ENCODE results near the gene NFATC2. TPM values are rescaled to one million over a fixed set of nuclear protein-coding genes. Genes with fewer than 3 reads are reported as not detected.

NFATC2 gene
- total RNA-seq, 6 experiments from 2014 or later = 3.9 to 7.1 (median 4.7) TPM

DNA sequence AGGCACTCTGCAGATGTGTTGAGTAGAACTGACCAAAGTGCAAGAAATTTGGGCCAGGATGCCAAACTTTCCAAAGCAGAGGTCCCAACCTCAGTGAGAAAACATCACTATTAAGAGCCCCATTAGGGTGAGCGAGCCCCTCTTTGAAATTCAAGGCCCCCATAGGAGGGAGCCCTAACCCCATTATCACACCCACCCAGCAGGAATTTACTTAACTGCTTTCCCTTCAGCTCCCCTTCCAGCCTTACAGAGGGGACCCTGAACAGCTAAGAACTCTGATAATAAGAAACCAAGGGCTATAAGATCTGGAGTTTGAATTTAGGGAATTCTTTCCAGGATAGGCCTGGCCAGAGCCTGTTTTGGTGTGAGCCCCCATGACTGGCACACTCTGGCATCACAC is 130.6 kb downstream of the NFATC2 start:
- no peaks in the 10 kb centered on the region for H3K9me3 ChIP-seq
- no peaks in the 10 kb centered on the region for H3K27me3 ChIP-seq
- DNase-seq (no peak), ATAC-seq (no peak)
- H3K4me1 ChIP-seq = peaks cover 0 to 37% (median 16%) of the 10 kb centered on the region in 4 donors
- TF ChIP-seq, protein P1, sequence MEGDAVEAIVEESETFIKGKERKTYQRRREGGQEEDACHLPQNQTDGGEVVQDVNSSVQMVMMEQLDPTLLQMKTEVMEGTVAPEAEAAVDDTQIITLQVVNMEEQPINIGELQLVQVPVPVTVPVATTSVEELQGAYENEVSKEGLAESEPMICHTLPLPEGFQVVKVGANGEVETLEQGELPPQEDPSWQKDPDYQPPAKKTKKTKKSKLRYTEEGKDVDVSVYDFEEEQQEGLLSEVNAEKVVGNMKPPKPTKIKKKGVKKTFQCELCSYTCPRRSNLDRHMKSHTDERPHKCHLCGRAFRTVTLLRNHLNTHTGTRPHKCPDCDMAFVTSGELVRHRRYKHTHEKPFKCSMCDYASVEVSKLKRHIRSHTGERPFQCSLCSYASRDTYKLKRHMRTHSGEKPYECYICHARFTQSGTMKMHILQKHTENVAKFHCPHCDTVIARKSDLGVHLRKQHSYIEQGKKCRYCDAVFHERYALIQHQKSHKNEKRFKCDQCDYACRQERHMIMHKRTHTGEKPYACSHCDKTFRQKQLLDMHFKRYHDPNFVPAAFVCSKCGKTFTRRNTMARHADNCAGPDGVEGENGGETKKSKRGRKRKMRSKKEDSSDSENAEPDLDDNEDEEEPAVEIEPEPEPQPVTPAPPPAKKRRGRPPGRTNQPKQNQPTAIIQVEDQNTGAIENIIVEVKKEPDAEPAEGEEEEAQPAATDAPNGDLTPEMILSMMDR (IDR thresholded peaks at IDR 0.05) = no peak
- no peak for TF ChIP-seq POLR2A (IDR thresholded peaks at IDR 0.05)
- intact Hi-C loops (cut with DNase I) = no loop called here
- H3K27ac ChIP-seq = peak overlapping the region in 2 of 3 donors; percentile 33 to 63
- WGBS (ENCODE audit: insufficient coverage, low coverage, low lambda C conversion rate, missing lambda C conversion rate) = 100% methylated on average over 1 of the region's 1 CpG
- no peaks in the 10 kb centered on the region for H3K36me3 ChIP-seq
- no peak overlapping the region for H3K4me3 ChIP-seq

DNA sequence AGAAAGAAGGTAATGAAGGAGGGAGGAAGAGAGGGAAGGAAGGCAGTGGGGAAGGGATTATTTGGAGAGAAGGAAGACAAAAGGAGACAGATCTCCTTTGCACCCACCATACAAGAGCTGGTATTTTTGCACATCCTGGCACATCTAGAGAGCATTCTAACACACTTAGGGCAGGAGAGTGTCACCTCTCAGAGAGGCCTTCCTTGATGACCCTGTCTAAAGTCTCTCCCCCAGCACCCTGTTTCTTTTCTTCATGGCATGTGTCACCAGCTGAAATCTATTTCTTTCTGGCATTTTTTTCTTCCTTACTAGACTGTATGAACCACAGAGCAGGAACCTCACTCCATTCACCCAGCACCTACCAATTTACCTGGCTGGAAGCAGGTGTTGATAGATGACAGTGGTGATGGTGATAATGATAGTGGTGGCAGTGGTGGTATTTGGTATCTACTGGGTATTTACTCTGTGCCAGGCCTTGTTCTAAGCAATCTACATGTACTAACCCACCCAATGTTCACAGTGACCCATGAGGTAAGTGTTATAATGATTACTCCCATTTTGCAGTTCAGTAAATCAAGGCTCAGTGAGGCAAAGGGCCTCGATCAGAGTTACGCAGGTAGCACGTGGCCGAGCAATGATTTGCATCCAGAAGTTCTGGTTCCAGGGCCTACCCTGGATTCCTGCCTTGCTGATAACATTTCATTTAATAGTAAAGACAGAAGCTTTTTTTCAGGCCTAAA is 131.8 kb downstream of the NFATC2 start:
- TF ChIP-seq POLR2A (IDR thresholded peaks at IDR 0.05) = no peak
- TF ChIP-seq, protein P1 (IDR thresholded peaks at IDR 0.05) = no peak
- Histone ChIP-seq H3K27me3 (no peaks in the 10 kb centered on the region), H3K27ac (no peak overlapping the region), H3K4me1 (peaks cover 0 to 37% (median 16%) of the 10 kb centered on the region in 4 donors), H3K9me3 (no peaks in the 10 kb centered on the region), H3K36me3 (no peaks in the 10 kb centered on the region), H3K4me3 (no peak overlapping the region)
- ATAC-seq (no peak), DNase-seq (no peak)
- intact Hi-C loops (cut with DNase I) = no loop called here
- 50% methylated on average over 1 of the region's 4 CpGs for WGBS (ENCODE audit: insufficient coverage, low coverage, low lambda C conversion rate, missing lambda C conversion rate)

DNA sequence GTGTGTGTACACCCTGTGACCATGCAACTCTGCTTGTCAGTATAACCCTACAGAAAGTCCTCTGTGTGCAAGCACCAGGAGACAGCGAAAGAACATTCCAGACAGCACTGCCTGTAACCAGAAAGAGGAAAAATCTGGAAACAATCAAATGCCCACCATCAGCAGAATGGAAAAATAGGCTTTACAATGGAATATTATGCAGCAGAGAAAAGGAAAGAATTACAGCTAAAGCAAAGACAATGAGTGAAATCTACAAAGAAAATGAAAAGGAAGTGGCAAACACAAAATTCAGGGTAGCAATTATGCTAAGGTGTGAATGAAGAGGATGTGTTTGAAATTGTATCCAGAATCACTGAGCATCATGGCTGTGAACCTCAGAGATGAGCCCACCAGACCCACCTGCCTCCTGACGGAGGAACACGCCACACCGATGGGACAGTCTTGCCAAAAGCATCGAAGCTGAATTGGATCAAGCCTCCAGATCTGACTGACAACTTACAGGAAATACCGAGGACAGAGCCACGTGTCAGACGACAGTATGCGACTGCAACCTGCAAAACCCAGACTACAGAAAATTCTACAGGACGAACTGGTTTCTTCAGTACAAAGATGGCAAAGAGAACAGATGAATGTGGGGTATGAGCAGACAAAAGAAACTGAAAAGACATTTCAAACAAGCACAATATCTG is 133.2 kb downstream of the NFATC2 start:
- TF ChIP-seq, protein P1 (IDR thresholded peaks at IDR 0.05) = no peak
- TF ChIP-seq POLR2A (IDR thresholded peaks at IDR 0.05) = no peak
- H3K4me3 ChIP-seq = no peak overlapping the region
- H3K27me3 ChIP-seq = no peaks in the 10 kb centered on the region
- H3K9me3 ChIP-seq = no peaks in the 10 kb centered on the region
- intact Hi-C loops (cut with DNase I) = no loop called here
- no peaks in the 10 kb centered on the region for H3K36me3 ChIP-seq
- WGBS (ENCODE audit: insufficient coverage, low coverage, low lambda C conversion rate, missing lambda C conversion rate) = 70% methylated on average over 10 of the region's 10 CpGs
- H3K4me1 ChIP-seq = peaks cover 0 to 37% (median 16%) of the 10 kb centered on the region in 4 donors
- no peak for ATAC-seq
- no peak for DNase-seq
- no peak overlapping the region for H3K27ac ChIP-seq

DNA sequence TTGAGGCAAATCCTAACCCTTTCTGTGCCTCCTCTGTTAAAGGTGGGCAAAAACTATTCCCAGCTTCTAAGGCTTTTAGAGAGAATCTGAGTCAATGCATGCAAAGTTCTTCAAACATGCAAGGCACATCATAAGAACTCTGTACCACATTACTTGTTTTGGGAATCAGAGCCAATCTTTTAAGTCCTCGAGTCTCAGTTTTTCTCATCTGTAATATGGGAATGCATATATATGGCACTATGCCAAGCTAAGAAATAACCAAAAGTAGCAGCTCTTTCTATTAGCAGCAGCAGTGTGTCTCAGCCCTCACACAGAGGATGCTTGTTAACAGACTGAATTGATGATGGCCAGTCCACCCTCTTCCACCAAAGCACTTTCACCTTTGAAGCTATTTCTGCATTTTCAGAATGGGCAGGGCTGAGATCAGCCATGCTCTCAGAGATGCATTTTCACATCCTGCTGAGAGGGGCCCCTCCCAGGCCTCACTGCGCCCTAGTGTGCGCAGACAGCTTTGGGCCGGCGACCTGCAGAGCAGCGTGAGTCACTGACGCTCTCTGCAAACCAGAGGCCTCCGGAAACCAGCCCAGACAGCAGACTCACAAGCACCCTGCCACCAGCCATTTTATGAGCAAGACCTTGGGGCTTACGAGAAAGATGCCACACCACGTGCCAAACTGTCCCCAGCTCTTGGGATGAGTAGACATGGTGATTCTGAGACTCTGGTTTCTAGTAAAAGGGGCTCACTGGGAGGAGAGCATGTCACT is 138.0 kb downstream of the NFATC2 start:
- no peak overlapping the region for H3K4me3 ChIP-seq
- H3K36me3 ChIP-seq = no peaks in the 10 kb centered on the region
- ATAC-seq (peak; percentile 60 to 71 (median 66)), DNase-seq (peak in 1 of 3 donors; percentile 46)
- intact Hi-C loops (cut with DNase I) = no loop called here
- no peaks in the 10 kb centered on the region for H3K27me3 ChIP-seq
- H3K9me3 ChIP-seq = no peaks in the 10 kb centered on the region
- WGBS (ENCODE audit: insufficient coverage, low coverage, low lambda C conversion rate, missing lambda C conversion rate) = 72% methylated on average over 9 of the region's 10 CpGs
- H3K4me1 ChIP-seq = peaks cover 0 to 8% (median 2%) of the 10 kb centered on the region in 4 donors
- no peak for TF ChIP-seq POLR2A (IDR thresholded peaks at IDR 0.05)
- TF ChIP-seq, protein P1 (IDR thresholded peaks at IDR 0.05) = no peak
- H3K27ac ChIP-seq = no peak overlapping the region
